AG04450 (cell line): Measurements from ENCODE around the gene ALOX15B. TPM values are rescaled to one million over a fixed set of nuclear protein-coding genes. Genes with fewer than 3 reads are reported as not detected.

ENCODE experiments used
- CTCF ChIA-PET: fragments of 300-600, 350-600 bp; formaldehyde crosslinking; extraction: SDS; loops from one replicate; lab custom pipeline; 2022; ENCODE audit warnings: antibody characterized with exemption, inconsistent platforms; lab: Charles Lee
- POLR2A ChIA-PET: fragments of 350-600 bp; formaldehyde crosslinking; extraction: SDS; loops from one replicate; lab custom pipeline; 2021; ENCODE audit warnings: antibody characterized with exemption, inconsistent platforms; lab: Yijun Ruan, JAX
- DNase-seq: peaks from one replicate; pipeline ENCODE4 v3.0.0-alpha.2; 2011; ENCODE audit warnings: low read depth, low spot score
- H3K27ac ChIP-seq: one replicate; pipeline ENCODE4 v1.5.1; 2012; ENCODE audit warnings: low read depth, low read length, control low read depth
- H3K27me3 ChIP-seq: one replicate; pipeline ENCODE4 v1.6.0; 2012; ENCODE audit warnings: low read length; ENCODE audit not compliant: control insufficient read depth, insufficient read depth
- H3K4me3 ChIP-seq: 2 replicates; pipeline ENCODE4 v1.5.1; 2011; ENCODE audit warnings: mild to moderate bottlenecking, low read depth, low read length, control low read depth
- H3K9me3 ChIP-seq: 2 replicates; pipeline ENCODE4 v1.5.1; 2012; ENCODE audit warnings: low read length; ENCODE audit not compliant: control insufficient read depth, insufficient read depth
- polyA plus RNA-seq: library from polyadenylated mRNA; depleted of rRNA; stranded (reverse); fragments of >200 nt; gene quantifications from 2 replicates; pipeline ENCODE4 v1.2.3, GENCODE V29; 2011
- TF ChIP-seq, protein P1 (sequence below): IDR thresholded peaks from 2 replicates; pipeline ENCODE4 v1.5.1; 2011; ENCODE audit warnings: low read depth, low read length, control low read depth, inconsistent platforms

The ALOX15B gene
- polyA plus RNA-seq, 1 experiment = not detected

DNA sequence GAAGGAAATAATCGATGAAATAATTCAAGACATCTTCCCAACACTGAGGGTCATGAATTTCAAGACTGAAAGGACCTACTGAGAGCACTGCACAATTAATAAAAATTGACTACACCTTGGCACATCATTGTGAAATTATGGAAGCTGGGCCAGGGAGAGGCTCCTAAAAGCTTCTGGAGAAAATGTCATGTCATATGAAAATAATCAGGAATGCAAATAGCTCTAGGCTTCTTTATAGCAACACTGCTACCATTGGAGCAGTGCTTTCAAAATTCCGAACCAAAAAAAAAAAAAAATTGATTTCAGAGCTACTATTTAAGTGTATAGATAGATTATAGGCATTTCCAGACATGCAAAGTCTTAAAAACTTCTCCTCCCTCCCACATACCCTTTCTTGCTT lies 6.4 kb upstream of the ALOX15B start:
- TF ChIP-seq, protein P1, sequence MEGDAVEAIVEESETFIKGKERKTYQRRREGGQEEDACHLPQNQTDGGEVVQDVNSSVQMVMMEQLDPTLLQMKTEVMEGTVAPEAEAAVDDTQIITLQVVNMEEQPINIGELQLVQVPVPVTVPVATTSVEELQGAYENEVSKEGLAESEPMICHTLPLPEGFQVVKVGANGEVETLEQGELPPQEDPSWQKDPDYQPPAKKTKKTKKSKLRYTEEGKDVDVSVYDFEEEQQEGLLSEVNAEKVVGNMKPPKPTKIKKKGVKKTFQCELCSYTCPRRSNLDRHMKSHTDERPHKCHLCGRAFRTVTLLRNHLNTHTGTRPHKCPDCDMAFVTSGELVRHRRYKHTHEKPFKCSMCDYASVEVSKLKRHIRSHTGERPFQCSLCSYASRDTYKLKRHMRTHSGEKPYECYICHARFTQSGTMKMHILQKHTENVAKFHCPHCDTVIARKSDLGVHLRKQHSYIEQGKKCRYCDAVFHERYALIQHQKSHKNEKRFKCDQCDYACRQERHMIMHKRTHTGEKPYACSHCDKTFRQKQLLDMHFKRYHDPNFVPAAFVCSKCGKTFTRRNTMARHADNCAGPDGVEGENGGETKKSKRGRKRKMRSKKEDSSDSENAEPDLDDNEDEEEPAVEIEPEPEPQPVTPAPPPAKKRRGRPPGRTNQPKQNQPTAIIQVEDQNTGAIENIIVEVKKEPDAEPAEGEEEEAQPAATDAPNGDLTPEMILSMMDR = no peak
- POLR2A ChIA-PET = no interaction called here
- Histone ChIP-seq H3K4me3 (no peak overlapping the region), H3K27ac (no peak overlapping the region), H3K9me3 (no peaks in the 10 kb centered on the region), H3K27me3 (peaks cover 20% of the 10 kb centered on the region)
- DNase-seq = no peak
- CTCF ChIA-PET = interaction anchor here (0.6 to 1.9 kb wide), 2 partner anchors 9 to 198 kb away, joined by 3 to 12 read pairs; no protein-coding TSS in a partner anchor

DNA sequence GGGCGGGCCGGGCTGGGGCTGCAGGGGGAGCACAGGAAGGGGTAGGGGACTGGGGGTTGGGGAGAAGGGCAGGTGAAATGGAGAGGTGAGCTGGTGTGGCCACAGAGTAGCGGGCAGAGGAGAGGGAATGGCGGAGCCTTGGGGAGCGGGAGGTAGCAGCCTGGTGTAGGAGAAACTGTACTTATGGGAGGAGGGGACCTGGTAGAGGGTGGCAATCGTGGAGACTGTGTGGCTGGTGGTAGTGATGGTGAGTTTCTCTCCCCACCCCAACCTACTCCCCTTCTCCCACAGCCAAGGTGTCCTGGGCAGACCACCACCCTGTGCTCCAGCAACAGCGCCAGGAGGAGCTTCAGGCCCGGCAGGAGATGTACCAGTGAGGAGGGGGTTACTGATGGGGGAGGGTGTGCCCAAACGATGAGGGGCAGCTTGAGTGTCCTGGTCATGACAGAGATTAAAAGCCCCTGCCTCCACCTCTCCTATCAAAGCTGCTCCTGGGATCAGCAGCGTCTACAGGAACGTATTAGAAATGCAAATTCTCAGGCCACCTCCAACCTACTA lies 831 bp downstream of the ALOX15B start:
- no peaks in the 10 kb centered on the region; the same call in 1 of the 2 replicates for H3K9me3 ChIP-seq
- H3K4me3 ChIP-seq = no peak overlapping the region
- TF ChIP-seq, protein P1 = no peak
- CTCF ChIA-PET = interaction anchor here (0.6 to 3.2 kb wide), 5 partner anchors 17 to 178 kb away, joined by 3 to 30 read pairs (median 3); no protein-coding TSS in a partner anchor
- POLR2A ChIA-PET = no interaction called here
- DNase-seq = no peak
- peaks cover 27% of the 10 kb centered on the region for H3K27me3 ChIP-seq
- H3K27ac ChIP-seq = no peak overlapping the region

DNA sequence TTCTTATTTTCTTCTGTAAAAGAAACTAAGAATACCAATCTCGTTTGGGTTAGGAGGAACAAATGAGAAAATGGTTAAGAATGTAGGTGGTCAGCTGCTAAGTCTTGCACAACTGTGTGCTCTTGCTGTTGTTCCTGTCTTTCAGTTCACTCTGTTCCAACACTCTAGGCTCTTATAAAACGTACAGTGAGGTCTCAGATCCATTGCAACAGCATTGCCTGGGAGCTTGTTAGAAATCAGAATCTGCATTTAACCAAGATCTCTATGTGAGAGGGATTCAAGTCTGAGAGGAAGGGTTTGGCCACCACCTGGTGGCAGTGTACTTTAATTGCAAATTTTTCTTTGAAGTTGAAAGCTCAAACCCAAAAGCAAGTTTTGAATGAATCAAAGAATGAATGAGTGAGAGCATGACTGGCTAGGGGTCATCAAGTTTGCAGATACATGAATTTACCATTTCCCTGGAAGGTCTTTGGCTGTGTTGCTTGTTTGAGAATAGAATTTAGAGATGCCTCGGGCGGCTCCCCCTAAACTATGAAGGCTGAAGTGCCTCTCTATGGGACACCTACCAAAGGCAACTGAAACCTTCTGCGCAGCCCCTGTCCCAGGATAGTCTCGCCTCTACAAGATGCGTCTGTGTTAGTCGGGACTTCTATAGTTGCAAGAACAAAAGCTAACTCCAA lies 2.5 kb downstream of the ALOX15B start:
- TF ChIP-seq, protein P1 = peak; percentile 65
- Histone ChIP-seq H3K27ac (peak overlapping the region; percentile 11), H3K27me3 (peaks cover 31% of the 10 kb centered on the region), H3K9me3 (no peaks in the 10 kb centered on the region; the same call in 1 of the 2 replicates), H3K4me3 (no peak overlapping the region)
- POLR2A ChIA-PET = interaction anchor here (0.7 to 1.1 kb wide), 2 partner anchors 126 to 129 kb away, joined by 5 read pairs; partner anchors contain the start of gene RNF227
- peak; percentile 29 for DNase-seq
- CTCF ChIA-PET = interaction anchor here (0.5 to 3.2 kb wide), 39 partner anchors 9 to 218 kb away, joined by 3 to 30 read pairs (median 5); partner anchors contain the start of genes CNTROB, KCNAB3, RNF227 and TRAPPC1

DNA sequence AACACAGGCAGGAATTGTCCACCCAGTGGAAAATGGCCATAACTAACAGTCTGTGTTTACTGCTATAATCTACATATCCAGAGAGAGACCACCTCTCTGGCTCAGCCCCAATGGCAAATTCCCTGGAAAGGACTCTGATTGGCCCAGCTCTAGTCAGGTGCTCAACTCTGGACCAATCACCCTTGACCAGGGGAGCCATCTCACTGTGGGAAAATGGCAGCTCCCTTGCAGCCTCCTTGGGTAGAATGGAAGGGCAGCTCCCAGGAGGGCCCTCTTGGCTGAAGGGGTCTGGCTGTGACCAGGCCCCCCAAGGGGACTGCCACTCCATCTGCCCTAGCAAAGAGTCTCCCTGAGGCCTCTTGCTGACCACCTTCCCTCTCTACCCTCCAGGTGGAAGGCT lies 3.1 kb downstream of the ALOX15B start:
- TF ChIP-seq, protein P1 = no peak
- H3K27me3 ChIP-seq = peaks cover 36% of the 10 kb centered on the region
- H3K9me3 ChIP-seq = no peaks in the 10 kb centered on the region; the same call in 1 of the 2 replicates
- H3K4me3 ChIP-seq = no peak overlapping the region
- POLR2A ChIA-PET = interaction anchor here (0.7 to 1.1 kb wide), 2 partner anchors 126 to 129 kb away, joined by 5 read pairs; partner anchors contain the start of gene RNF227
- CTCF ChIA-PET = interaction anchor here (0.6 to 3.2 kb wide), 36 partner anchors 10 to 219 kb away, joined by 3 to 30 read pairs (median 5); partner anchors contain the start of genes CNTROB, KCNAB3, RNF227 and TRAPPC1
- no peak overlapping the region for H3K27ac ChIP-seq
- DNase-seq = no peak
